A549 (cell line): ENCODE data around the gene ATRN. TPM values are rescaled to one million over a fixed set of nuclear protein-coding genes. Genes with fewer than 3 reads are reported as not detected.

Source experiments
- ATAC-seq, 2 experiments: fragments of 200-7000 bp in 1 of 2; fragments of >200 bp in 1 of 2; cut with Nextera tagmentation in 1 of 2; cut with Tn5 transposase in 1 of 2; 3 replicates each; pipeline versions ENCODE4 v1.8.0 to v1.9.1; 2018 to 2020; ENCODE audit warnings: mild to moderate bottlenecking in 1 of 2, moderate library complexity in 1 of 2
- CTCF ChIA-PET: fragments of 300-600 bp; sonication (Branson Sonifier 250); formaldehyde crosslinking; extraction: SDS; loops from one replicate; lab custom pipeline; 2021; ENCODE audit warnings: antibody characterized with exemption, inconsistent platforms; lab: Yijun Ruan, JAX
- POLR2A ChIA-PET: fragments of 350-600 bp; formaldehyde crosslinking; extraction: SDS; loops from one replicate; lab custom pipeline; 2021; ENCODE audit warnings: antibody characterized with exemption, inconsistent platforms; lab: Yijun Ruan, JAX
- DNase-seq, 2 experiments: peaks; one replicate each; pipeline versions ENCODE4 v3.0.0 to v3.0.0-alpha.2; 2011 to 2016; ENCODE audit warnings: low read depth in 1 of 2, low spot score in 1 of 2
- FAIRE-seq: peaks from 2 replicates; lab custom pipeline; 2011; peaks lifted over from hg19 to GRCh38; lab: Jason Lieb, UNC
- H3K27ac ChIP-seq, 2 experiments: fragments of >200 bp; sonication (Bioruptor Twin); formaldehyde crosslinking; 3 replicates each; pipeline ENCODE4 v1.5.1; 2016 to 2017
- H3K4me1 ChIP-seq: fragments of >200 bp; sonication (Bioruptor Twin); formaldehyde crosslinking; 3 replicates; pipeline ENCODE4 v1.6.1; 2016
- H3K4me2 ChIP-seq: fragments of >200 bp; sonication (Bioruptor Twin); formaldehyde crosslinking; 3 replicates; pipeline ENCODE4 v1.6.1; 2016
- H3K4me3 ChIP-seq: fragments of >200 bp; sonication (Bioruptor Twin); formaldehyde crosslinking; 3 replicates; pipeline ENCODE4 v1.5.1; 2016
- H3K9me3 ChIP-seq: fragments of >200 bp; sonication (Bioruptor Twin); formaldehyde crosslinking; 3 replicates; pipeline ENCODE4 v1.6.1; 2016
- CBX2 ChIP-seq: fragments of 200-600 bp; sonication (generic); IDR thresholded peaks from 2 replicates; pipeline ENCODE4 v1.6.1; 2016; ENCODE audit warnings: low read depth, mild to moderate bottlenecking, borderline replicate concordance
- CEBPB ChIP-seq, 2 experiments: fragments of >200 bp in 1 of 2; sonication (Bioruptor Twin) in 1 of 2; formaldehyde crosslinking in 1 of 2; IDR thresholded peaks; 2 replicates each; pipeline ENCODE4 v1.6.1; 2012 to 2016
- CHD4 ChIP-seq: fragments of 200-600 bp; sonication (generic); IDR thresholded peaks from 2 replicates; pipeline ENCODE4 v1.6.1; 2016; ENCODE audit warnings: antibody characterized with exemption, mild to moderate bottlenecking, borderline replicate concordance
- E2F6 ChIP-seq: IDR thresholded peaks from 2 replicates; pipeline ENCODE4 v1.6.1; 2012; ENCODE audit warnings: low read depth, borderline replicate concordance
- FOSB ChIP-seq: fragments of 250-450 bp; sonication (Bioruptor Pico); IDR thresholded peaks from 2 replicates; pipeline ENCODE4 v1.5.0; 2020; ENCODE audit warnings: mild to moderate bottlenecking, moderate library complexity
- FOSL2 ChIP-seq, 2 experiments: fragments of 450-650 bp in 1 of 2; fragments of >200 bp in 1 of 2; sonication (Bioruptor Twin) in 1 of 2; formaldehyde crosslinking; IDR thresholded peaks; 2 replicates each; pipeline versions ENCODE4 v1.5.0 to v1.6.1; 2016 to 2020; ENCODE audit warnings: mild to moderate bottlenecking in 1 of 2, moderate library complexity in 1 of 2
- HES2 ChIP-seq: fragments of >200 bp; sonication (Bioruptor Twin); formaldehyde crosslinking; IDR thresholded peaks from 2 replicates; pipeline ENCODE4 v1.6.1; 2016
- HOXA7 ChIP-seq: fragments of 250-450 bp; sonication (Bioruptor Pico); IDR thresholded peaks from 2 replicates; pipeline ENCODE4 v1.5.0; 2020; ENCODE audit warnings: mild to moderate bottlenecking, moderate library complexity
- KDM5A ChIP-seq: fragments of 200-600 bp; sonication (generic); IDR thresholded peaks from 2 replicates; pipeline ENCODE4 v1.6.1; 2016; ENCODE audit warnings: antibody characterized with exemption, mild to moderate bottlenecking
- MAZ ChIP-seq: fragments of 150-350 bp; IDR thresholded peaks from 2 replicates; pipeline ENCODE4 v1.6.1; 2014; ENCODE audit warnings: antibody characterized with exemption, low read depth, low read length, borderline replicate concordance
- NFE2L2 ChIP-seq: fragments of 150-350 bp; conservative IDR thresholded peaks from 2 replicates; pipeline ENCODE4 v1.6.1; 2014; ENCODE audit warnings: low read length
- NPAS2 ChIP-seq: fragments of 250-450 bp; sonication (Bioruptor Pico); IDR thresholded peaks from 2 replicates; pipeline ENCODE4 v1.8.0; 2022; ENCODE audit warnings: mild to moderate bottlenecking, moderate library complexity, borderline replicate concordance
- PHF8 ChIP-seq: fragments of 200-600 bp; sonication (generic); IDR thresholded peaks from 2 replicates; pipeline ENCODE4 v1.6.1; 2016; ENCODE audit warnings: low read depth, mild to moderate bottlenecking, antibody characterized with exemption, moderate library complexity, borderline replicate concordance
- RCOR1 ChIP-seq: fragments of 150-350 bp; IDR thresholded peaks from 2 replicates; pipeline ENCODE4 v1.6.1; 2014; ENCODE audit warnings: antibody characterized with exemption, low read length, low read depth
- RFX5 ChIP-seq: fragments of 450-650 bp; IDR thresholded peaks from 2 replicates; pipeline ENCODE4 v1.7.1; 2014; ENCODE audit warnings: antibody characterized with exemption, mild to moderate bottlenecking, moderate library complexity
- RNF2 ChIP-seq: fragments of 200-600 bp; sonication (generic); IDR thresholded peaks from 2 replicates; pipeline ENCODE4 v1.6.1; 2016; ENCODE audit warnings: low read depth, mild to moderate bottlenecking, antibody characterized with exemption, moderate library complexity, borderline replicate concordance
- SREBF2 ChIP-seq: fragments of 450-650 bp; IDR thresholded peaks from 2 replicates; pipeline ENCODE4 v1.6.1; 2014; ENCODE audit warnings: mild to moderate bottlenecking, moderate library complexity
- TFCP2L1 ChIP-seq: fragments of 250-450 bp; sonication (Bioruptor Pico); IDR thresholded peaks from 2 replicates; pipeline ENCODE4 v1.5.0; 2021; ENCODE audit warnings: mild to moderate bottlenecking
- USF2 ChIP-seq: fragments of 450-650 bp; IDR thresholded peaks from 2 replicates; pipeline ENCODE4 v1.6.1; 2014; ENCODE audit warnings: antibody characterized with exemption
- WGBS: methylation state at CpG from one replicate; pipeline ENCODE4 v1.1.6; 2017; ENCODE audit errors: missing lambda C conversion rate; 5-methylcytosine and 5-hydroxymethylcytosine counted together
- polyA plus RNA-seq, 4 experiments: library from polyadenylated mRNA; depleted of rRNA in 3 of 4; stranded (reverse); fragments of >200 nt; fragmentation: RNase III in 1 of 4; extraction: RNeasy Plus Mini Kit Qiagen cat#74134 plus additional on column Dnase treatment in 1 of 4; gene quantifications; 2 replicates in 3 of 4; 3 replicates in 1 of 4; pipeline ENCODE4 v1.2.3, GENCODE V29; 2011 to 2017

The ATRN gene
- polyA plus RNA-seq, 2 of the 4 experiments (the other 2 are of a cell fraction): 21.3 to 58.7 TPM

- TF ChIP-seq CHD4 (no peak), SREBF2 (no peak), USF2 (no peak), PHF8 (no peak), RNF2 (no peak), NFE2L2 (no peak), CEBPB (IDR thresholded peaks at IDR 0.05) (no peak), TFCP2L1 (CRISPR knock-in tag) (no peak), FOSL2 (IDR thresholded peaks at IDR 0.05) (no peak), FOSL2 (CRISPR knock-in tag; IDR thresholded peaks at IDR 0.05) (no peak)
These were observed 82.8 kb downstream of the ATRN start (continued) for GRCh38 chr20:3553663-3554062.

- FAIRE-seq (no peak), ATAC-seq (no peak), DNase-seq (no peak)
- WGBS: 85% methylated on average over 3 of the region's 3 CpGs
- ChIA-PET CTCF (interaction anchor here (1.3 kb wide), 1 partner anchor 10 kb away, joined by 3 read pairs; no protein-coding TSS in a partner anchor), POLR2A (no interaction called here)
- H3K4me2 ChIP-seq: no peak overlapping the region
- H3K4me1 ChIP-seq: peaks cover 37% of the 10 kb centered on the region
- H3K27ac ChIP-seq: no peak overlapping the region
- no peak for TF ChIP-seq FOSB (CRISPR knock-in tag)
- TF ChIP-seq RNF2: no peak
- no peak for TF ChIP-seq HES2
- no peak for TF ChIP-seq CBX2
- no peak for TF ChIP-seq MAZ
- no peaks in the 10 kb centered on the region for H3K9me3 ChIP-seq
- no peak overlapping the region for H3K4me3 ChIP-seq
These were observed 86.5 kb downstream of the ATRN start for GRCh38 chr20:3557237-3557785.

GRCh38 chr20:3559231-3559630, 88.4 kb downstream of the ATRN start:
- H3K4me2 ChIP-seq: peak overlapping the region; percentile 1; the same call in 1 of the 3 replicates
- no peaks in the 10 kb centered on the region for H3K9me3 ChIP-seq
- POLR2A ChIA-PET: no interaction called here
- H3K4me1 ChIP-seq: peaks cover 21% of the 10 kb centered on the region; the same call in 2 of the 3 replicates
- ATAC-seq (no peak), FAIRE-seq (no peak), DNase-seq (no peak)
- H3K4me3 ChIP-seq: no peak overlapping the region
- no peak overlapping the region for H3K27ac ChIP-seq
- CTCF ChIA-PET: interaction anchor here (1.2 kb wide), 1 partner anchor 12 kb away, joined by 6 read pairs; no protein-coding TSS in a partner anchor
- 48% methylated on average over 1 of the region's 1 CpG for WGBS
- TF ChIP-seq RFX5: no peak
- TF ChIP-seq NPAS2: no peak

- TF ChIP-seq HOXA7: no peak
- no peak for TF ChIP-seq KDM5A
- TF ChIP-seq RCOR1: no peak
- TF ChIP-seq RFX5: no peak
- TF ChIP-seq E2F6: no peak
- WGBS: 96% methylated on average over 1 of the region's 1 CpG
- ChIA-PET POLR2A (no interaction called here), CTCF (interaction anchor here (1.2 kb wide), 1 partner anchor 12 kb away, joined by 6 read pairs; no protein-coding TSS in a partner anchor)
- H3K9me3 ChIP-seq: no peaks in the 10 kb centered on the region
- H3K4me3 ChIP-seq: no peak overlapping the region
- H3K4me1 ChIP-seq: peaks cover 21% of the 10 kb centered on the region; the same call in 2 of the 3 replicates
- H3K4me2 ChIP-seq: no peak overlapping the region; the same call in 2 of the 3 replicates
- no peak for ATAC-seq
- FAIRE-seq: no peak
- DNase-seq: no peak
- H3K27ac ChIP-seq: no peak overlapping the region
These were observed 88.8 kb downstream of the ATRN start for GRCh38 chr20:3559637-3560036.
